DMS153 treated with DMSO at 0.1 percent for 48 hours (cell line): ENCODE data around the gene ZBTB42.

ENCODE experiments used
- DNase-seq: peaks from one replicate; lab custom pipeline; 2025; ENCODE audit not compliant: unreplicated experiment; lab: John Stamatoyannopoulos, UW

The ZBTB42 gene

DNA sequence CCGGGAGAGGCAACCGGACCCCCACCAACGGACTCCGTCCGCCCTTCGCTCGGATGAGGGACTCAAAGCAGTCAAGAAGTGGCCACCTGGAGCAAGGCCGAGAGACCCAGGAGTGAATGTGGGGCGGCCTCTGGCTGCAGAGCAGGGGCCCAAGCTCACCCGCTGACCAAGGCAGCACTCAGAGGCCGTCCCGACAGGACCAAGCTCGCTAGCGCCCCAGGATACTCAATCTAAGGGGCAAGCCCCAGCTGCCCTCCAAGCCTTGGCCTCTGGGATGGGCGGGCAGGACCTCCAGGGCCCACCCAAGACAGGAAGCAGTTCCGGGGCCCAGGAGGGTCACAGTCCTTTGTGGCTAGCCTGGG is 6.3 kb upstream of the ZBTB42 start:
- DNase-seq: no peak

DNA sequence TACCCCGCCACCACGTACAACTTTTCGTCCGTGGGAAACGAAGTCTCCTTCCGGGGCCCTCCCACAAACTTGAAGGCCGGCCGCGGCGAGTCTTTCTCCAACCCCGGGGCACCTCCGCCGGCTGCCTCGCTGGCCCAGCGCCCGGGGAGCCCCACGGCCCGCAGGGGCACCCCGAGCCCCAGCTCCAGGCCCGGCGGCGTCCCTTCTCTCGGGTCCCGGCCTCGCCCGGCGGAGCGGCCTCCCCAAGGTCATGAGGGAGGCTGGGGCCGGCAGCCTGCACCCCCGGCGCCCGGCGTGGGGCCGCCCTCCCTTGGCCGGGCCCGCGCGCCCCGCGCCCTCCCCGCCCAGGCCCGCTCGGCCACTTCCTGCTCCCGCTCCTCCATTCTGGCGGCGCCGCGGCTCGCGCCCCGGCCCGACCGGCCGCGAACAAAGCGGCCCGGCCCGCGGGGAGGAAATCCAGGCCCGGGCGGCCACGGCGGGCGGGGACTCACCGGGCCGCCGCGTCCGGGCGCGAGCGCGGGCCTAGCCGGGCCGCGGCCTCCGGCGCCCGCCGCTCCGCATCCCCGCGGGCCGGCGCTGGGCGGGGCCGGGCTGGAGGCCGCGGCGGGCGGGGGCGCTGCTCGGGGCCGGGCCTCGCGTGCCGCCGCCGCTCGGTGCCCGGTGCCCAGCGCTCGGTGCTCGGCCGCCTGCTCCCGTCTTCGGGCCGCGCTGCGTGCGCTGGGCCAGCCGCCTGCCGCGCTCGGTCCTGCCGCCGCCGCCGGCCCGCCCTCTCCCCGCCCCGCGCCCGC is 5.7 kb upstream of the ZBTB42 start, which contains the start of gene AKT1:
Gene AKT1, minus strand, starts transcription at position 756 of the 788 bp plus-strand sequence. CDS start 3,105 bp downstream, outside the sequence.
- no peak for DNase-seq

DNA sequence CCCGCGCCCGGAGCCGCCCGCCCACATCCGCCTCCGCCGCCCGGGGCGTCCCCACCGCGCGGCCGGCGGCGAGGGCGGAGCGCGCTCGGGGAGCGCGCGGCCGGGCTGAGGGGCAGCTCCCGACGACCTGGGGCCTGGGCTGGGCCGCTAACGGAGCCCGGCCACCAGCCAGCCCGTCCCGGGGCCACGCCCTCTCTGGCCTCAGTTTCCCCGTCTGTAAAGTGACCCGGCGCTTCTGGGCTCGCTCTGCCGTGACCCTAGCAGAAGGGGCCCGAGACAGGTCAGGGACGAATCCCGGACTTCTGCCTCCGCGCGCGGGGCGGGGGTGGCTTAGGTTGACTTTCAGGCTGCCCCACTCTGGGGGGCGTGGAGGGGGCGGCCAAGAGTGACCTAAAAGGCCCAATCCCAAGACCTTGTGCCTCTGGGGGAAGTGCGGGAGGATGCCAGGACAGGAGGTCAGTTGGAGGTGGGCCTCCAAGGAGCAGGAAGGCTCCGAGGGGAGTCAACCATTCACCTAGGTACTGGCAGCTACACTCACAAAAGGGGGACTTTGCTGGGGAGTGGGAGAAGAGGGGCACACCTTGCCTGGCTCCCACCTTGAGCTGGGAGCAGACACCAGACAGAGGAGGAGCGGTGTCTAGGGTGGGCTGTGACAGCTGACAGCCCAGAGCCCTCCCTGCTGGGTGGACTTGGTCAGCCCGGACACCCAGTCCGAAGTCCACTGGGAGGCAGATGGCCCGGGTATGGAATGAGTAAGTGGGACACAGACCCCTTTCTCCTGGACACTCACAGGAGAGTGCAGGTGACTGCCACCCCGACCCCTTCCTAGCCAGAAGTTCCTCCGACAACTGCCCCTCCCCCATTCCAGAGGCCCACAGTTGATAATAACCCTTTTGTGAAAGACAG is 4.9 kb upstream of the ZBTB42 start:
- no peak for DNase-seq

DNA sequence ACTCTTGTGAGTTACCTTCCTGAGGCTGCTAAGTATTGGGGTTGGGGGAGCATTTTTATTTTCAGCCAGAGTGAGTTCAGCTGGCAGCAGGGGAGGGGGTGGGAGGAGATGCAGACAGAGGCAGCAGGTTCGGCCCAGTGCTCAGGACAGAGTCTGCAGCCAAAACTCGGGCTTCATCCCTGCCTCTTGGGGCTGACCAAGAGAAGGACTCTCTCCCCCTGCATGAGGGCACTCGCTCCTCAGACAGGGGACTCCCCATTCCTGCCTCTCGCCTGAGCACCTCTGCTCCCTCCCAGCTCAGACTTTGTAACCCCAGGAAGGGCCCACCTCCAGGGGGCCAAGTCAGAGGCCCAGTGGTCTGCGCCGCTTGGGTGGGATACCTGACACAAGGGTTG is 4.2 kb upstream of the ZBTB42 start:
- DNase-seq: no peak

DNA sequence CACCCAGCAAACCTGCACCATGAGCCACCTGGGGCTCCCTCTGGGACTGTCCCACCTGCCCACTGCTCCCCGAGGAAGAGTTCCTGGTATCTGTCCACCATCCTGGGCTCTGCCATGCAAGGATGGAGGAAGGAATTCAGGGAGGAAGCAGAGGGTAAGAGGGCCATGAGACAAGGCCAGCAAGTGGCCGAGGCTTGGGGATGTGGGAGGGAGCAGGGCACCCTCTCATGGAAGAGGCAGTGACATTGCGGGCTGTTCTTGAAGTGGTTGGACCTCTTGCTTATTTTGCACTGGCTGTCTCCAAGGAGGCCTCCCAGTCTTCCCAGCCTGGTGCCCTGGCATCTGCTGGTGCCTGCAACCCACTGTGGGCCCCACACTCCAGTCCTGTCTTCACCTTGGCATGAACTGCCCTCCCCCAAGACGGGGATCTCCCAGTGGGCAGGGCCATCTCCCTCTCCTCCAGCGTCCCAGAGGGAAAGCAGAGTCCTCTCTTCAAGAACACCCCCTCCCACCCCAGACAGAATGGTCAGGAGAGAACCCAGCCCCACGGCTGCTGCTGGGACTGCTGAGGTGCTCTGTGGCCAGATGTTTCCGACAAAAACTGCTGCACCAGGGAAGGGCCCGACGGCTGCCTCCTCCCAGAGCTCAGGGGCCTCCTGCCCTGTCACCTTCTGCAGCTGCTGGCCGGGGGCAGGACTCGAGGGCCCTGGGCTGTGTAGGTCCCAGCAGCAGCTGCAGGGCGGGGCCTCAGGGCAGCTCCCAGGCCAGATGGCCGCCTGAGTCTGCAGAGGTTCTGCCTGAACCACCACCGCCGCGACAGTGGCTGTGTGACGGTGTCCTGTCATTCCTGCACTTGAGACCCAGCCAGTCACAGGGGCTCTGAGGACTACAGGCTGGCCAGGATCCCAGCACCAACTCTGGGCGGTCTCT is 3.5 kb upstream of the ZBTB42 start:
- no peak for DNase-seq

DNA sequence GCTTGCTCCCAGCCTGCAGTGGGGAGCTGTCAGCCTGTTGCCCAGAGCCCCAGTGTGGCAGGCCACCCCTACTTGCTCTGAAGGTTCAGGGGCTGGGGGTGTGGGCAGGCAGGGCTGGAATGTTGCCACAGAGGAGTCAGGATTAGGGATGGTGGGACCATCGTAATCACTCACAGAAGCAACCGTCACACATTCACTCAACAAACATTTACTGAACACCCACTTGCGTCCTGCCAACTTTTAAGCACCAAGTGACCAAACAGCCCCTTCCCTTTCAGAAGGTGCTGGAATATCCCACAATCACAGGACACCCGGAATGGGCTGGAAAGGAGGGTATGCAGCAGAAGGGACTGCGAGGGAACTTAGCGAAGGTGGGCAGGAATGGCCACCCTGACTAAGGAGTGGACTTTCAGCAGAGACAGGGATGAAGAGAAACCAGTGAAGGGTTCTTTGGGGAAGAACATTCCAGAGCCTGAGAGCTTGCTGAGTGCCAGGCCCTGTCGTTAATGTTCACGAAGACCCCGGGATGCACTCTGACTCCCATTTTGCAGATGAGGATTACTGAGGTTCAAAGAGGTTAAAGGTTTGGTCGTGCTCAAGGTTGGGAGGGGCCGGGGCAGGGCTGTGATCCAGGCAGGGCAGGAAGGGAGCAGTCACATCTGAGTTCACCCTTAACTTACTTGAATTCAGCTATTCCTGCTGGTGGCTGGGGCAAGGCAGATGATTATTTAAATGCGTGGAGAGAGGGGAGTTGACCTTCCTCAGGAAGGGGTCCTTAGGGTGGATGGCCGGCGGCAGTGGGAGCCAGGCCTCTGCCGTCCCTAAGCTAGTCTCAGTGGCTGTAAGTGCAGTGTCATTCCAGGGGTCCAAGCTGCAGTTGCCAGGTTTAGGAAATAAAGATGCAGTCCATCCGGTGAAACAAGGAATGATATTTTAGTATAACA is 2.3 kb upstream of the ZBTB42 start:
- DNase-seq: no peak

DNA sequence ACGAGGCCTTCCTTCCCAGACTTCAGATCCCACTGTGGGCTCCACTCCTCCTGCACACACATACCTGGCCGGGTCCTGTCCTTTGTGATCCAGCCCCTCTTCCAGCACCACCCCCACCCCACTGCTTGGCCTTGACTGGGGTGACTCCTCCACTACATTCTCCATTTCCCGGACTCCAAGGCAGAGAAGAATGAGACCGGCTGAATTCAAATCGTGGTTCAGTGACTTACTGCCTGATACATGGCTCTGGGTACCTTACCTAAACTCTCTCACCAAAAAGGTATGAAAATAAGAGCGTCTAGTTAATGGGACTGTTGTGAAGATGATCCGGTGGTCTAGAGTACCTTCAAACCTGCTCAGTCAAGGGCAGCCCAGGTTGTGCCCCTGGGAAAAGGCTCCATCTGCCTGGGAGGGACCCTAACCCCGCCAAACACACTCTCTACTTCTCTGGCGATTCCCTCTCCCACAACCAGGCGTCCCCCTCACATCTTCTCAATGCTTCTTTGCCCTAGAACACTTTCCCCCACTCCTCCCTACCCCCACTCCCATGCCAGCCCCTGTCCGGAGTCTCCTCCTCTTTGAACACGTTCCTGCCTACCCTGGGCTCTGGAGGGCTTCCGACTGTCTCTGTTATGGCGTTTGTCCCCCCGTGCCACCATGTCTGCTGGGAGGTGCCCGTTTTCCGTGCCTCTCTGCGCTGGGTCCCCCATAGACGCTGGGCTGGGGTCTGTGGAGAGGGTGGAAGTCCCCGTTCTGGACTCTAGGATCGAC is 1.5 kb upstream of the ZBTB42 start:
- no peak for DNase-seq

DNA sequence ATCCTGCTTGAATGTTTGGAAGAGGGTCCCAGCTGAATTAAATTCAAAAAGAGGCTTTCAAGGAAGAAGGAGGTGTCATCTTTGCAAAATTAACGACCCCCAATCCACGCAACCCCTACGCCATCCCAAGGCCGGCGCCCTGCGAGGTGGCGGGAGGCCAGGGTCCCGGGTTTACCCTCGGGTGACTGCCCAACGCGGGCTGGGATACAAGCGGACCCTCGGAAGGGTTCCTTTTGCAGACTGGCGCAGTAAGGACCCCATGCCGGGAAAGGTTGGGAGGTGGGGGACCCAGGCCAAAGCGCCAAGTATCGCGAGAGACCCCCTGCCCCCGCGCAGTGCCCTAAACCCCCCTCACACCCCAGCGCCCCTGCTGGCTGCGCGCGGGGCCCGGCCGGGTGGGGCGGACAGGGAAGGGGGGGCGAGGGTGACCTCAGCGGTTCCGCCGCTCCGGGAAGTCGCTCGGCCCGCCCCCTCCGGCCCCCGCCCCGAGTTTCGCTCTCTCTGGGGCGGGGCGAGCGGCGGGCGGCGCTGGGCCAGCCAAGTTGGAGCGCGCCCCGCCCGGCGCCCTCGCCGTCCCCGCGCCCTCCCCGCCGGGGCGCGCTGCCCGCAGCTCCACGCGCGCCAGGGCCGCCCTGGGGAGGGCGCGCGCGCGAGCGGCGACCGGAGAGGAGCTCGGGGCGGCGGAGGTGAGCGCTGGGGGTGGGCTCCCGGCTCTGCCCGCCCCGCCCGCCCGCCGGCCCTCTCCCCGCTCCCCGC is 708 bp upstream of the ZBTB42 start:
- no peak for DNase-seq

DNA sequence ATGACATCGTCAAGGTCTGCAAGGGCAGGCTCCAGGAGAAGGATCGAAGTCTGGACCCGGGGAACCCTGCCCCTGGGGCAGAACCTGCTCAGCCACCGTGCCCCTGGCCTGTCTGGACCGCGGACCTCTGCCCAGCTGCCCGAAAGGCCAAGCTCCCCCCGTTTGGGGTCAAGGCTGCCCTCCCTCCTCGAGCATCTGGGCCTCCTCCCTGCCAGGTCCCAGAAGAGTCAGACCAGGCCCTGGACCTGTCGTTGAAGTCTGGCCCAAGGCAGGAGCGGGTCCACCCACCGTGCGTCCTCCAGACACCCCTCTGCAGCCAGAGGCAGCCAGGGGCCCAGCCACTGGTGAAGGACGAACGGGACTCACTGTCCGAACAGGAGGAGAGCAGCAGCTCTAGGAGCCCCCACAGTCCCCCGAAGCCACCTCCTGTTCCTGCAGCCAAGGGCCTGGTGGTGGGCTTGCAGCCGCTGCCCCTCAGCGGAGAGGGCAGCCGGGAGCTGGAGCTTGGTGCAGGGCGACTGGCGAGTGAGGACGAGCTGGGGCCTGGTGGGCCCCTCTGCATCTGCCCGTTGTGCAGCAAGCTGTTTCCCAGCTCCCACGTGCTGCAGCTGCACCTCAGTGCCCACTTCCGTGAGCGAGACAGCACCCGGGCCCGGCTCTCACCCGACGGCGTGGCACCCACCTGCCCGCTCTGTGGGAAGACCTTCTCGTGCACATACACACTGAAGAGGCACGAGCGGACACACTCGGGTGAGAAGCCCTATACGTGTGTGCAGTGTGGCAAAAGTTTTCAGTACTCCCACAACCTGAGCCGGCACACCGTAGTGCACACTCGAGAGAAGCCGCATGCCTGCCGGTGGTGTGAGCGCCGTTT is 856 bp downstream of the ZBTB42 start:
- DNase-seq: no peak

DNA sequence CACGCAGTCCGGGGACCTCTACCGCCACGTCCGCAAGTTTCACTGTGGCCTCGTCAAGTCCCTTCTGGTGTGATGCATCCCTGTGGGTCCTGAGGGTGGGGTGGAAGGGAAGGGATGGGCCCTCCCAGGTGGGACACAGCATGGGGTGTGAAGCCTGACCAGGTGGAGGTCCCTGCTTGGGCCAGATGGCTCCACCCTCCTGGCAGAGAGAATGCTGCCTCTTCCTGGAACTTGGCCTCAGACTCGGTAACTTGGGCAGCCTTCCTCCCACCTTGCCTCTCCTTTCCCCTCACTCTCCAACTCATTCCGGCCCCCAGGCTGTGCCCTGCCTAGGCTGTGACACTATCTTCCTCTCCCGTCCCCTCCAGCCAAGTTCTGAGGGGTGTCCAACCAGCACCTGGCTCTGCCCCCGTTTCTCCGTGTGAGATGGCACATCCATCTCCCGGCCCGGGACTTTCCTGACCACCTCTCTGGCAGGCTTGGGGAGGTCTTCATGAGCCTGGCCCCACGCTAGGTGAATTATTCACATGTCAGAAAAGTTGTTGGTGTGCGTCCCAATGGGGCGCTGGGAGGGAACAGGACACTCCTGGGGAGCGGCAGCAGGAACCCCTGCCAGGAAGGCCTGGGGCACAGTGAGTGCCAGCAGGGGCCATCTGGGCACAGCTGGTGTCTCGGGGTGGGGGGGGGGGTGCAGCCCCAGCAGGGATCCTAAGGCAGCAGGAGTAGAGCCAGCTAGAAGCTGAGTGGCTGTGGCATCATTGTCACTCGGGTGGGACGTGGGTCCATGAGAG is 1.7 kb downstream of the ZBTB42 start:
- no peak for DNase-seq

DNA sequence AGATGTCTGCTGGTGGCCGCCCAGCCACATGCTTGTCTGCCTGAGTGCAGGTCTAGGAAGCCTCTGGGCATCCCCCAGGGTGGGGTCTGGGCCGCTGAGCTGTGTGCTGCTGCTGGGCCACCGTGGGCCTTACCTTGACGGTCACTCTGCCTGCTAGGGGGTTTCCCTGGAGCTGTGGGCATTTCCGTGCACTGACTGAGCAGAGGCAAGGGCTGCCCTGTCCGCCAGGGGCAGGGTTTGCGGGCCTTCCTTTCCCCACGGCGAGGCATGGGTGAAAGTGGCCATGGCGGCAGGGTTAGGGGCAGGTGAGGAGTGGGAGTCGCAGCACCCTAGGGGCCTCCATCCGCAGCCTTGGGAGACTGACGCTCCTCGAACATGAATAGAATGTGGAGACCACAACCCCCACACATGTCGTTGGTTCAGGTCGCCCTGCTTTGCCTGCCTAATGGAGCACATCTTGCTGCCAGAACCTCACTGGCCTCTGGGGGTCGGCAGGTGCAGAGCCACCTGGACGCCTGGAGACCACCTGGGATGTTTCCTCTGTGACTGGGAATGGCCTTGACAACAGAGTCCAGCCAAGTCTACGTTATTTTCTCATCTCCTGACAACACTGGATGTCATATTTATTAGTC is 2.5 kb downstream of the ZBTB42 start:
- DNase-seq: no peak

DNA sequence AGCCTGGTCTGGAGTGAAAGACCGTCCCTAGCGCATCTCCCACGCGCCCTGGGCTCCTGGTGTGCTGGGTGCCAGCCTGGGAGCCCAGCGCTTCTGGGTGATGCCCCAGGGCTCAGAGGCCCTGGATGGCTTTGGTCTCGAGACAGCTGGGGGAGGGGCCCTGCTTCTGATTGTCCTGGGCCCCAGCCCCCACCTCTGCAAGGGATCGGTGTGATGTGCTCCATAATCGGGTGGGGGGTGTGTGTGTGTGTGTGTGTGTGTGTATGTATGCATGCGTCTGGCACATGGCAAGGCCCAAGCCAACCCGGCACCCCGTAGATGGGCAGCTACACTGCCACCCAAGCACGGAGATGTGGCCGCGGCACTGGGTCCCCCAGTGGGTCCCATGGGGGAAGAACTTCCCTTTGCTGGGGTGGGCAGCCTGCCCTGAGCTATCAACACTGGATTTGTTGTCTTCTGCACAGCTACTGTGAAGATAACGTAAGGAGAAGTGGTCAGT is 3.1 kb downstream of the ZBTB42 start:
- no peak for DNase-seq

DNA sequence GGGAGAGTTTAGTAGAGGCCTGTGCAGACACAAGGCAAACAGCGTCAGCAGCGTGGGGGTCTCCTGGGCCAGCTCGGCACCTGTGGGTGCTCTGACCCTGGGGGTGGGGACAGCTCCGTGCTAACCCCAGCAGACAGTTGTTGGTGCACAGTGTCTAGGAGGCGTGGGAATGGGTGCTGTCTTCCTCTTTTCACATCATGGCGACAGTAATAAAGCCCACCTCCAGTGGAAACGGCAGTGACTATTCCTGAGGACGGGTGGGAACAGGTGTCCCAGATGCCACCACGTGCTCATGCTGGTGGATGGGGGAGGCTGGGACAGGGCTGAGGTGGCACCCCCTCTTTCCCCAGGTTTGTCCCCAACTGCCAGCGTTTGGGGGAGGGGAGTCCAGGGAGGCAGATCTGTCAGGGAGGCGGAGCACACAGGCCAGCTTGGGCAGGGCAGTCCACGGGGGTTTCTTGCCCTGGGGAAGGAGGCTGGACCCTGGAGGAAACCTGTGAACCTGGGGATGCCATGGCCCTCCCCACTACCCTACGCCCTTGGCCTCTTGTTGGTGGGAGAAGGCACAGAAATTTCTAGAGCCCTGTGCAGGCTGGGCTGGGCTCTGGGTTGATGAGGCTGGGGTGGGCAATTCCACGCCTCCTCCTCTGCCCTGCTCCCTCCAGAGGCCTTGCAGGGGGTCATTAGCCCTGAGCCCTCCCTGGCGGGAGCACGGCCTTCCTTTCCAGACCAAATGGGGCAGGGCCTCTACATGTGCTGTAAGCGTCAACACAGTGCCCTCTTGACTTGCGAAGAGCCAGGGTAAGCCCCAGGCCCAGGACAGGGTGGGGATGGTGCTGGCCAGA is 3.8 kb downstream of the ZBTB42 start:
- no peak for DNase-seq

DNA sequence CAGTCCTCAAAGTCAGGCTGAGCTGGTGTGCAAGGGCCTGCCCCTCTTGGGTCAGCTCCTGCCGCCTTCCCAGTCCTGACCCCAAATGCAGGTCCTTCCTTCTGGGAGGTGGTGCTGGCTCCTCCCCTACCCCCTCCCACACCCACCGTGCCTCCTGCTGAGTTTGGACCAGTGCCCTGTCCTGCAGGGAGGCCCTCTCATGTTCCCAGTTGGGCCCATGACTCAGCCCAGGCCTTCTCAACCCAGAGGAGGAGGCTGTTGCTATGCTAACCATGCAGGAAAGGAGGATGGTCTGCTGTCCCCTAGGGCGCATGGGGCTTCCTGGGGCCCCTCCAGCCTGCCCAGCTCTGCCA is 4.4 kb downstream of the ZBTB42 start:
- no peak for DNase-seq

DNA sequence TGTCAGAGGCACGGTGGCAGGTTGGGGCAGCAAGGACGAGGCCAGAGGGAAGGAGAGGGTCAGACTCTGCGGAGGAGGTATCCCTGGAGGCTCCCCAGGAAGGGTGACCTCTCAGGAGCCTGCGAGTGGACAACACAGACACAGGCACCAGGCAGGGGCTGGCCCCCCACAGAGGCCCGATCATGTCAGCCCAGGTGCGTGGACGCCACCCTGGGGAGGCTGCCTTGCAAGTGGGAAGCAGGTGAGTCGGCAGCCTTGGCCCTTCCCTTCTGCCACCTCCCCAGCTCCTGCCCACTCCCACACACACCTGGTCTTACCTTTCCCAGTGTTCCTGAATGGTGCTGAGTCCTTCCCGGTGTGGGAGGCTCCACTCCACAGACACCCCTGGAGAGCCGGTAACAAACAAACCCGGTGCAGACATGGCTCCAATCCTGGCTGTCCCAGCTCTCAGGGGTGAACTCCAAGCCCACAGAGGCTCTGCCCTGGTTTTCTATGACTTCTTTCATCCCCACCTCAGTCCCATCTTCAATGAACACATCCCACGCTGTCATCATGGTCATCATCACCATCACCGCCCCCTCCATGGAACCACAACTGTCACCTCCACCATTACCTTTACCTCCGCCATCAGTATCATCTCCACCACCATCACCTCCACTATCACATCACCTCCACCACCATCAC is 5.2 kb downstream of the ZBTB42 start:
- DNase-seq: no peak
